Common myeloid progenitor, CD34-positive (primary cell): Measurements from ENCODE around the gene BEAN1.

Experiments
- CTCF ChIA-PET: fragments of 350-600 bp; sonication (Branson Sonifier 250); formaldehyde crosslinking; loops from one replicate; lab custom pipeline; 2021; ENCODE audit warnings: antibody characterized with exemption; lab: Charles Lee
- POLR2A ChIA-PET: fragments of 350-600 bp; sonication (Branson Sonifier 250); formaldehyde crosslinking; loops from one replicate; lab custom pipeline; 2021; ENCODE audit warnings: antibody characterized with exemption; lab: Charles Lee
- DNase-seq, 3 donors: peaks; one replicate each; pipeline versions ENCODE4 v3.0.0 to v3.0.0-alpha.2; 2013
- H3K27ac ChIP-seq, 2 experiments: 1 replicate in 1 of 2; 2 replicates in 1 of 2; pipeline ENCODE4 v1.7.0; 2013; ENCODE audit warnings: inconsistent platforms in 2 of 2, low read length in 2 of 2, mild to moderate bottlenecking in 2 of 2, low read depth in 1 of 2, moderate library complexity in 1 of 2; ENCODE audit not compliant: severe bottlenecking in 2 of 2, insufficient read depth in 1 of 2, poor library complexity in 1 of 2
- H3K27me3 ChIP-seq, 5 experiments: replicated peaks in 2 of 5; 1 replicate in 3 of 5; 2 replicates in 2 of 5; pipeline versions ENCODE4 v1.6.1 to v1.7.0; 2013; ENCODE audit warnings: low read length in 4 of 5, mild to moderate bottlenecking in 2 of 5, moderate library complexity in 2 of 5, inconsistent platforms in 1 of 5; ENCODE audit not compliant: insufficient read depth in 5 of 5, control insufficient read depth in 4 of 5
- H3K36me3 ChIP-seq, 4 experiments: 1 replicate in 2 of 4; 2 replicates in 2 of 4; pipeline versions ENCODE4 v1.6.1 to v1.7.0; 2013; ENCODE audit warnings: low read length in 3 of 4, control low read depth in 1 of 4, mild to moderate bottlenecking in 1 of 4; ENCODE audit not compliant: control insufficient read depth in 4 of 4, insufficient read depth in 4 of 4
- H3K4me1 ChIP-seq, 4 experiments: 1 replicate in 3 of 4; 2 replicates in 1 of 4; pipeline versions ENCODE4 v1.6.1 to v1.7.1; 2013; ENCODE audit warnings: low read length in 3 of 4, mild to moderate bottlenecking in 3 of 4, control low read depth in 1 of 4, inconsistent platforms in 1 of 4, moderate library complexity in 1 of 4; ENCODE audit not compliant: control insufficient read depth in 4 of 4, insufficient read depth in 4 of 4; ENCODE audit errors: control extremely low read depth in 1 of 4
- H3K4me3 ChIP-seq, 7 experiments: 1 replicate in 4 of 7; 2 replicates in 3 of 7; pipeline versions ENCODE4 v1.5.1 to v1.7.0; 2013; ENCODE audit warnings: mild to moderate bottlenecking in 7 of 7, low read length in 6 of 7, moderate library complexity in 6 of 7, inconsistent platforms in 2 of 7, low read depth in 2 of 7, control low read depth in 1 of 7; ENCODE audit not compliant: insufficient read depth in 4 of 7, control insufficient read depth in 1 of 7; ENCODE audit errors: extremely low read depth in 1 of 7
- H3K9me3 ChIP-seq, 5 experiments: 1 replicate in 4 of 5; 2 replicates in 1 of 5; pipeline versions ENCODE4 v1.6.1 to v1.7.1; 2013; ENCODE audit warnings: low read length in 4 of 5, mild to moderate bottlenecking in 2 of 5, inconsistent platforms in 1 of 5, low read depth in 1 of 5, moderate library complexity in 1 of 5; ENCODE audit not compliant: control insufficient read depth in 4 of 5, insufficient read depth in 2 of 5; ENCODE audit errors: control extremely low read depth in 1 of 5
- WGBS: methylation state at CpG from one replicate; pipeline ENCODE4 v1.1.5; 2013; ENCODE audit not compliant: insufficient coverage; 5-methylcytosine and 5-hydroxymethylcytosine counted together

Gene BEAN1

DNA sequence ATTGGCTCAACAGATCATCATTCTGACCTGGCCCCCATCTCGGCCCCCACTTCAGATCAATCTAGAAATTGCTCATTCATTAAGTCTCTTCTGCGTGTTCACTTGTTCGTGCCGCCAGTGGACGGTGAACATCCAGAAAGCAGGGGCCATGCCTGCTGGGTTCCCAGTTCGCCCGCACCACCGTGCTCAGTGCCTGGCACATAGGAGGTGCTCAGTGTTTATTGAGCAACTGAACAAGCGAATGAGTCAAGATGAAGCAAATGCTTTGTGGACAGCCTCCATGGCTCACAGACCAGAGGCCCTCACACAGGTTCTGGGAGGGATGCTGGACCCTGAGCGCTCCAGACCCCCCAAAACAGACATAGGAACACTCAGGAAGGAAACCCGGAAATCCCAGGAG is 13.9 kb downstream of the BEAN1 start:
- no peak for DNase-seq
- POLR2A ChIA-PET, result no interaction called here
- Histone ChIP-seq H3K4me1 (no peaks in the 10 kb centered on the region), H3K4me3 (no peak overlapping the region), H3K27ac (no peak overlapping the region), H3K9me3 (no peaks in the 10 kb centered on the region), H3K27me3 (peaks cover 0 to 12% (median 11%) of the 10 kb centered on the region in 5 experiments), H3K36me3 (no peaks in the 10 kb centered on the region)
- CTCF ChIA-PET, result no interaction called here
- WGBS, result 95% methylated on average over 11 of the region's 11 CpGs

DNA sequence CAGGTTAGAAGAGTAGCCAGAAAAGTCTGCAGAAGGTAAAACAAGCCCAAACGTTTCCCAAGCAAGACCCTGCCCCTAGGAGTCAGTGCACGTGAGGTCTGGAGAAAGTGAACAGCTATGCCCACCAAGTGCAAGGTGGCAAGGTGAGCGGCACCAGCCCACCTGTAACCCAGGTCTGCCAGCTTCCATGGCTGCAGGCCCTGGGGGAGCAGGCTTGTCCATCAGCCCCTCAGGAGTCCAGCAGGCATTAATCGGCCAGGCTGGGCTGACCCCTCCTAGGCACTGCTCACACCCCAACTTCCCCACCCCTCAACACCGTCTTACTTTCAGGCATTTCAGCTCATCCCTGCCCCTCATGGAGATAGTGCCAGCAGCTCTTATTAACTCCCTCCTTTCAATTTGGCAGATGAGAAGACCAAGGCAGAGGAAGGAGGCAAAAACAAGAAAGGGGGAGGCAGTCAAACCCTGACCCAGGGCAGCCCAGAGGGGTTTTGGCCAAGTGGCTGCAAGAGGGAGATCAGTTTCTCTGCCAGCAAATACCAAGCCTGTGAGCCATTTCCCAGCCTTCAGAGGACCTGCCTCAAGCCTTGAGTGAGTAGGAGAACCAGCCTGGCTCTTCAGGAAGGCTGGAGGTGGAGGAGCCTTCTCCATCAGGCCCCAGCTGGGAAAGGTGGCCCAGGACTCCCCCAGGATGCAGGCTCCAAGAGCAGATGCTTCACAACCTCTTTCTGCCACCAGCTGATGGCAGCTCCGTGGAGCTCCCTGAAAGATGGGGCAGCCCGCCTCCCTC is 14.7 kb downstream of the BEAN1 start:
- ChIA-PET CTCF (interaction anchor here (1.1 to 1.5 kb wide), 2 partner anchors 10 to 11 kb away, joined by 3 to 5 read pairs; no protein-coding TSS in a partner anchor), POLR2A (no interaction called here)
- WGBS, result 99% methylated on average over 4 of the region's 7 CpGs
- DNase-seq, result no peak
- Histone ChIP-seq H3K9me3 (no peaks in the 10 kb centered on the region), H3K27ac (no peak overlapping the region), H3K27me3 (peaks cover 0 to 13% (median 11%) of the 10 kb centered on the region in 5 experiments), H3K4me1 (no peaks in the 10 kb centered on the region), H3K4me3 (no peak overlapping the region), H3K36me3 (no peaks in the 10 kb centered on the region)

DNA sequence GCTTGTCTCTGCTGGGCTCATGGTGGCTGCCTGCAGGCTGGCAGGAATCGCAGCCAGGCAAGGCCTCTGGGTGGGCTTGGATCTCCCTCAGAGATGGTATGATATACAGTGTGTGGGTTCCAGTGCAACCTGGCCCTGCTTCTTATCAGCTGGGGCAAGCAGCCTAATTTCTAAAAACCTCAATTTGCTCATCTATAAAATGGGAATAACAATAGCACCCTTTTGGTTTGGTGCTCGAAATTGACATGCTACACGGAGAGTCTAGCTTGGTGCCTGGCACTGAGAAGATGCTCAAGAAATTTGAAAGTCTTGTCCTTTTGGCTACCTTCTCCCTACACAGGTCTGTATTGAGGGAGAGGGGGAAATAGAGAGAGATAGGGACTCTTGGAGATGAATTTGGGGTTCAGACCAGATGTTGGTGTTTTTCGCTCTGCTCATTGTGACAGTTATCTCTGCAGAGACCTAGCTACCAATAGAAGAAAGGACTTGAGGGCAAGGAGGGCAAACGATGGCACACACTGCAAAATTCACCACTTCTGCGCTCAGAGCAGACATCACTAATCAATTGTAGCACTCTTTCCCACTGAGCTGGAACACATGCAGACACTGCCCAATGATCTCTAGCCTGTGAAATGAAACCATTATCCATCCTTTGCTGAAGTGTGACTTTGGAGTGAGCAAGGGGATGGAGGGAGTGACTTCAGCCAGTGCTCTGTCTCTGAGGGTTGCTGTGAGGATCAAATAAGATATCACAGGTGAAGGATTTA is 15.6 kb downstream of the BEAN1 start:
- no peak for DNase-seq
- ChIA-PET POLR2A (no interaction called here), CTCF (interaction anchor here (1.1 to 1.5 kb wide), 3 partner anchors 9 to 147 kb away, joined by 3 to 5 read pairs (median 4); no protein-coding TSS in a partner anchor)
- H3K4me3 ChIP-seq, result no peak overlapping the region
- H3K36me3 ChIP-seq, result no peaks in the 10 kb centered on the region
- WGBS, result 100% methylated on average over 4 of the region's 6 CpGs
- no peaks in the 10 kb centered on the region for H3K9me3 ChIP-seq
- H3K4me1 ChIP-seq, result no peaks in the 10 kb centered on the region
- H3K27me3 ChIP-seq, result peaks cover 0 to 15% (median 12%) of the 10 kb centered on the region in 5 experiments
- no peak overlapping the region for H3K27ac ChIP-seq

DNA sequence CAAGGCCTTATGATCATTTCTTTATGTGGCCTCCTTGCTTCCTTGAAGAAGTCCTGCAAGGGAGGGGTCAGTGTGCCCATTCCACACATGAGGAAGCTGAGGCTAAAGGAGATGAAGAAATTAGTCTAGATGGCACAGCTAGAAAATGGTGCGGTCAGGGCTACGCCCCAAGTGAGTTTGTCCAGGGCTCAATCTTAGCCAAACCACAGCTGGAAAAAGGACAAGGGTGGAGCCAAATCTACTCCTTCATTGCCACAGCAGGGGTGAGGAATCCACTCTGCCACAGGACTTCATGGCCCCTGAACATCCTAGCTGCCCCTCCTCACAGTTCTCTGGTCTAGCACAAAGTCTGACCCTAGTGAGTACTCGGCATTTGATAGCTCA is 16.2 kb downstream of the BEAN1 start:
- Histone ChIP-seq H3K27ac (no peak overlapping the region), H3K4me1 (no peaks in the 10 kb centered on the region), H3K9me3 (no peaks in the 10 kb centered on the region), H3K36me3 (no peaks in the 10 kb centered on the region), H3K27me3 (peaks cover 0 to 15% (median 11%) of the 10 kb centered on the region in 5 experiments), H3K4me3 (no peak overlapping the region)
- CTCF ChIA-PET, result interaction anchor here (1.1 to 1.5 kb wide), 3 partner anchors 9 to 146 kb away, joined by 3 to 5 read pairs (median 4); no protein-coding TSS in a partner anchor
- POLR2A ChIA-PET, result no interaction called here
- DNase-seq, result no peak
- 100% methylated on average over 3 of the region's 3 CpGs for WGBS

DNA sequence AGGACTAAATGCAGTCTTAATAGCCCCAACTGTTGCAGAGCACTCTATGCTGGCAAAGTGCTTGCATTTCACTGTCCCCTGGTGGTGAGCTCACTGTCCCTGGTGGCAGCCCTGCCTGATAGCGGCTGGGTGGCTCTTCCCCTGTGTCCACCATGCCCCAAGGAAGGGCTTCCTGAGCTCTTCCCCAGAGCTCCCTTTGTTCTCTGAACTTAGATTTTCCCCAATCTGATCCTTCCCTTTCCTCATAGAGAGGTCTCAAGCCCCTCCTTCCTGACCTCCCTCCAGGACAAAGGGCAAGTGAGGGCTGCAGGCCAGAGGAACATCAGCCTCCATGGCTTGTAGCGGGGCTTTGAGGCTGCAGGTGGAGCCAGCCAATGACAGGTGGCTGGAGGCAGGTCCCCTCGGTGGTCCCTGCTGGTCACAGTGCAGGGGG is 17.0 kb downstream of the BEAN1 start:
- POLR2A ChIA-PET, result no interaction called here
- CTCF ChIA-PET, result interaction anchor here (0.7 to 1.5 kb wide), 5 partner anchors 10 to 145 kb away, joined by 3 to 4 read pairs (median 4); no protein-coding TSS in a partner anchor
- no peak overlapping the region for H3K27ac ChIP-seq
- WGBS, result 87% methylated on average over 3 of the region's 3 CpGs
- peaks cover 0 to 15% (median 8%) of the 10 kb centered on the region in 5 experiments for H3K27me3 ChIP-seq
- DNase-seq, result no peak
- no peaks in the 10 kb centered on the region for H3K36me3 ChIP-seq
- no peaks in the 10 kb centered on the region for H3K4me1 ChIP-seq
- no peaks in the 10 kb centered on the region for H3K9me3 ChIP-seq
- no peak overlapping the region for H3K4me3 ChIP-seq

DNA sequence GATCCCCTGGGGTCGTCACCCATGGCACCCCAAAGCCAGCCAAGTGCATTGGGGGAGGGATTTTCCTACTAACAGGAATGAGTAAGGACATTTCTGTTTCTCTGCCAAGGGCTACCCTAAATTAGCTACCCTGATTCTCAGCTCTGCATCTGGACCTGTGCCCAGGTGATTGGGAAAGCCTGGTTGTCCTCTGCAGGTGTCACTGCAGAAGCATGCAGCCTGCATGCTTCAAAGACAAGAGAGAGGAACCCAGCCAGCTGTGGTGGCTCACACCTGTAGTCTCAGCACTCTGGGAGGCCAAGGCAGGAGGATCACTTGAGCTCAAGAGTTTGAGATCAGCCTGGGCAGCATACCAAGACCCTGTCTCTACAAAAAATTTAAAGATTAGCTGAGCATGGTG is 19.6 kb downstream of the BEAN1 start:
- H3K27ac ChIP-seq, result no peak overlapping the region
- H3K36me3 ChIP-seq, result no peaks in the 10 kb centered on the region
- peaks cover 0 to 8% (median 0%) of the 10 kb centered on the region in 5 experiments for H3K27me3 ChIP-seq
- no peak overlapping the region for H3K4me3 ChIP-seq
- POLR2A ChIA-PET, result no interaction called here
- no peaks in the 10 kb centered on the region for H3K9me3 ChIP-seq
- no peaks in the 10 kb centered on the region for H3K4me1 ChIP-seq
- CTCF ChIA-PET, result interaction anchor here (1.1 kb wide), 1 partner anchor 9 kb away, joined by 3 read pairs; no protein-coding TSS in a partner anchor
- WGBS, result 100% methylated on average over 1 of the region's 1 CpG
- no peak for DNase-seq
